ENCODE results near the gene KRT20.

GRCh38 chr17:40836020-40836419 lies 49.0 kb downstream of the KRT20 start:
- TF ChIP-seq CBX3 (IDR thresholded peaks at IDR 0.05; ENCODE audit: low read depth) (no peak), POLR2AphosphoS5 (IDR thresholded peaks at IDR 0.05; ENCODE audit: low read depth, low read length) (no peak), CTCF (IDR thresholded peaks at IDR 0.05 in 2 of 3, conservative IDR thresholded peaks at IDR 0.05 in 1 of 3; ENCODE audit: borderline replicate concordance in 1 of 3, insufficient read depth in 1 of 3, low read depth in 2 of 3, low read length in 2 of 3) (no peak), EZH2 (IDR thresholded peaks at IDR 0.05) (no peak), POLR2A (IDR thresholded peaks at IDR 0.05; ENCODE audit: borderline replicate concordance, extremely low read depth, insufficient read depth, insufficient read length) (no peak), EGR1 (IDR thresholded peaks at IDR 0.05; ENCODE audit: low read depth) (no peak), TCF7L2 (IDR thresholded peaks at IDR 0.05; ENCODE audit: borderline replicate concordance, extremely low read depth, insufficient read depth, insufficient read length) (no peak), CEBPB (IDR thresholded peaks at IDR 0.05; ENCODE audit: low read depth) (no peak), SP1 (IDR thresholded peaks at IDR 0.05; ENCODE audit: low read depth) (no peak), ZBTB33 (IDR thresholded peaks at IDR 0.05; ENCODE audit: extremely low read depth, insufficient replicate concordance, low read length) (no peak), REST (IDR thresholded peaks at IDR 0.05; ENCODE audit: low read depth) (no peak), ZFX (IDR thresholded peaks at IDR 0.05) (no peak), YY1 (IDR thresholded peaks at IDR 0.05; ENCODE audit: extremely low read depth, insufficient replicate concordance, low read depth, low read length) (no peak)

Measured in HCT116 (cell line).